H1 (cell line): ENCODE data around the gene OGFRL1. TPM values are rescaled to one million over a fixed set of nuclear protein-coding genes. Genes with fewer than 3 reads are reported as not detected.

Source experiments
- CTCF ChIA-PET: fragments of 300-600 bp; sonication (Branson Sonifier 250); formaldehyde crosslinking; loops from one replicate; lab custom pipeline; 2021; ENCODE audit not compliant: partially characterized antibody; lab: Charles Lee
- POLR2A ChIA-PET: fragments of 300-600 bp; sonication (Branson Sonifier 250); formaldehyde crosslinking; loops from one replicate; lab custom pipeline; 2021; ENCODE audit warnings: inconsistent platforms; ENCODE audit not compliant: partially characterized antibody; lab: Charles Lee
- DNase-seq, 2 experiments: peaks; one replicate each; pipeline versions ENCODE4 v3.0.0 to v3.0.0-alpha.2; 2010 to 2022; ENCODE audit warnings: low spot score in 2 of 2, low read depth in 1 of 2, mixed read lengths in 1 of 2
- FAIRE-seq: peaks from 2 replicates; lab custom pipeline; 2011; peaks lifted over from hg19 to GRCh38; lab: Jason Lieb, UNC
- H2AFZ ChIP-seq: 2 replicates; pipeline ENCODE4 v1.8.1; 2012; ENCODE audit warnings: low read length, inconsistent platforms
- H2AK5ac ChIP-seq: 2 replicates; pipeline ENCODE4 v1.6.1; 2013; ENCODE audit warnings: low read depth, low read length
- H2BK120ac ChIP-seq: replicated peaks from 2 replicates; pipeline ENCODE3; 2013; ENCODE audit warnings: low read depth, low read length, inconsistent platforms
- H2BK12ac ChIP-seq: 2 replicates; pipeline ENCODE4 v1.6.1; 2013; ENCODE audit warnings: low read depth, low read length
- H2BK15ac ChIP-seq: 2 replicates; pipeline ENCODE4 v1.6.1; 2013; ENCODE audit warnings: low read length
- H2BK20ac ChIP-seq: 2 replicates; pipeline ENCODE4 v1.6.1; 2013; ENCODE audit warnings: low read length
- H2BK5ac ChIP-seq: 2 replicates; pipeline ENCODE4 v1.6.1; 2013; ENCODE audit warnings: low read depth, low read length
- H3K14ac ChIP-seq: 2 replicates; pipeline ENCODE4 v1.6.1; 2013; ENCODE audit warnings: inconsistent platforms; ENCODE audit not compliant: insufficient read length
- H3K18ac ChIP-seq: 2 replicates; pipeline ENCODE4 v1.6.1; 2013; ENCODE audit warnings: low read length; ENCODE audit errors: extremely low read depth
- H3K23ac ChIP-seq: 2 replicates; pipeline ENCODE4 v1.6.1; 2013; ENCODE audit warnings: inconsistent platforms; ENCODE audit not compliant: insufficient read length
- H3K23me2 ChIP-seq: 2 replicates; pipeline ENCODE4 v1.6.1; 2013; ENCODE audit warnings: low read depth, low read length
- H3K27ac ChIP-seq: 2 replicates; pipeline ENCODE4 v1.6.1; 2011; ENCODE audit warnings: low read depth, low read length, inconsistent platforms
- H3K27me3 ChIP-seq, 4 experiments: replicated peaks in 1 of 4; 1 replicate in 1 of 4; 2 replicates in 3 of 4; pipeline versions ENCODE4 v1.6.1 to v1.8.1; 2011 to 2013; ENCODE audit warnings: low read length in 3 of 4, mild to moderate bottlenecking in 3 of 4, inconsistent platforms in 2 of 4, mixed read lengths in 2 of 4, moderate library complexity in 1 of 4; ENCODE audit not compliant: control insufficient read depth in 3 of 4, insufficient read depth in 3 of 4; ENCODE audit errors: extremely low read depth in 1 of 4
- H3K36me3 ChIP-seq, 4 experiments: 2 replicates each; pipeline versions ENCODE4 v1.6.1 to v1.8.1; 2011 to 2013; ENCODE audit warnings: mild to moderate bottlenecking in 4 of 4, low read length in 3 of 4, moderate library complexity in 2 of 4, control low read depth in 1 of 4, inconsistent platforms in 1 of 4; ENCODE audit not compliant: insufficient read depth in 4 of 4, control insufficient read depth in 2 of 4
- H3K4ac ChIP-seq: replicated peaks from 2 replicates; pipeline ENCODE3; 2013; ENCODE audit warnings: low read length, low read depth, mixed read lengths, inconsistent platforms; ENCODE audit not compliant: insufficient read length
- H3K4me1 ChIP-seq, 4 experiments: replicated peaks in 1 of 4; 1 replicate in 1 of 4; 2 replicates in 3 of 4; pipeline versions ENCODE4 v1.6.1 to v1.8.1; 2011 to 2013; ENCODE audit warnings: low read length in 3 of 4, inconsistent platforms in 2 of 4, mixed read lengths in 1 of 4; ENCODE audit not compliant: insufficient read depth in 4 of 4, control insufficient read depth in 3 of 4
- H3K4me2 ChIP-seq, 2 experiments: 2 replicates each; pipeline versions ENCODE4 v1.6.1 to v1.8.1; 2011 to 2013; ENCODE audit warnings: low read depth in 2 of 2, low read length in 2 of 2, control low read depth in 1 of 2, inconsistent platforms in 1 of 2, mild to moderate bottlenecking in 1 of 2; ENCODE audit not compliant: insufficient read depth in 1 of 2
- H3K4me3 ChIP-seq, 4 experiments: fragments of 200-600, 300-600 bp in 1 of 4; sonication (generic), shearing (Covaris generic), sonication (Bioruptor Twin) in 1 of 4; 2 replicates each; pipeline versions ENCODE4 v1.5.1 to v1.8.1; 2011 to 2016; ENCODE audit warnings: low read length in 4 of 4, low read depth in 3 of 4, control low read depth in 2 of 4, inconsistent platforms in 2 of 4, mild to moderate bottlenecking in 2 of 4, mixed read lengths in 1 of 4, moderate library complexity in 1 of 4; ENCODE audit not compliant: insufficient read depth in 2 of 4; ENCODE audit errors: extremely low read depth in 1 of 4
- H3K56ac ChIP-seq: replicated peaks from 2 replicates; pipeline ENCODE3; 2013; ENCODE audit warnings: low read depth, mild to moderate bottlenecking, mixed read lengths, low read length, inconsistent platforms; ENCODE audit not compliant: insufficient read length
- H3K79me1 ChIP-seq: 2 replicates; pipeline ENCODE4 v1.6.1; 2013; ENCODE audit warnings: low read depth, low read length, control low read depth
- H3K79me2 ChIP-seq, 2 experiments: 2 replicates each; pipeline versions ENCODE4 v1.6.1 to v1.8.1; 2012 to 2013; ENCODE audit warnings: low read length in 2 of 2, mild to moderate bottlenecking in 2 of 2, inconsistent platforms in 1 of 2; ENCODE audit not compliant: insufficient read depth in 2 of 2, control insufficient read depth in 1 of 2
- H3K9ac ChIP-seq, 4 experiments: replicated peaks in 1 of 4; 1 replicate in 1 of 4; 2 replicates in 3 of 4; pipeline versions ENCODE4 v1.6.1 to v1.8.1; 2011 to 2013; ENCODE audit warnings: low read depth in 3 of 4, low read length in 3 of 4, control low read depth in 2 of 4, mild to moderate bottlenecking in 2 of 4, moderate library complexity in 2 of 4, inconsistent platforms in 1 of 4; ENCODE audit errors: extremely low read depth in 1 of 4
- H3K9me3 ChIP-seq, 2 experiments: 2 replicates each; pipeline versions ENCODE4 v1.6.1 to v1.8.1; 2012 to 2013; ENCODE audit warnings: mild to moderate bottlenecking in 2 of 2, moderate library complexity in 2 of 2, control low read depth in 1 of 2, inconsistent platforms in 1 of 2, low read depth in 1 of 2, low read length in 1 of 2, mixed read lengths in 1 of 2; ENCODE audit not compliant: insufficient read depth in 2 of 2
- H4K20me1 ChIP-seq, 2 experiments: replicated peaks in 1 of 2; 2 replicates each; pipeline versions ENCODE3 to v1.8.1; 2011 to 2013; ENCODE audit warnings: inconsistent platforms in 2 of 2, low read length in 2 of 2, mild to moderate bottlenecking in 1 of 2; ENCODE audit not compliant: insufficient read depth in 2 of 2, control insufficient read depth in 1 of 2
- H4K5ac ChIP-seq: 2 replicates; pipeline ENCODE4 v1.6.1; 2013; ENCODE audit warnings: low read length, low read depth, mixed read lengths, inconsistent platforms; ENCODE audit not compliant: insufficient read length
- H4K8ac ChIP-seq: 2 replicates; pipeline ENCODE4 v1.8.0; 2013; ENCODE audit warnings: mild to moderate bottlenecking, moderate library complexity, low read length, inconsistent platforms; ENCODE audit not compliant: insufficient read depth; ENCODE audit errors: extremely low read depth
- H4K91ac ChIP-seq: replicated peaks from 2 replicates; pipeline ENCODE3; 2013; ENCODE audit warnings: low read length, mixed read lengths, inconsistent platforms; ENCODE audit not compliant: insufficient read length
- CHD2 ChIP-seq: IDR thresholded peaks from 2 replicates; pipeline ENCODE4 v1.6.1; 2012; ENCODE audit warnings: low read length, improper control_type of control experiment
- CREB1 ChIP-seq: IDR thresholded peaks from 2 replicates; pipeline ENCODE4 v1.6.1; 2012; ENCODE audit warnings: inconsistent platforms
- EZH2 ChIP-seq: fragments of 200-600 bp; sonication (generic); IDR thresholded peaks from 2 replicates; pipeline ENCODE4 v1.7.1; 2012; ENCODE audit warnings: low read depth, mild to moderate bottlenecking, moderate library complexity, low read length, inconsistent platforms; ENCODE audit not compliant: severe bottlenecking
- MAFK ChIP-seq: IDR thresholded peaks from 2 replicates; pipeline ENCODE4 v1.6.1; 2012; ENCODE audit warnings: low read depth, mild to moderate bottlenecking, improper control_type of control experiment, low read length
- WGBS, 2 experiments: shearing (Covaris generic) in 1 of 2; methylation state at CpG; one replicate each; pipeline versions ENCODE4 v1.1.6 to v1.1.7; 2013 to 2015; ENCODE audit warnings: low lambda C conversion rate in 2 of 2, mixed read lengths in 2 of 2, inconsistent platforms in 1 of 2, low coverage in 1 of 2, missing lambda C conversion rate in 1 of 2; ENCODE audit not compliant: insufficient replicate concordance in 2 of 2, insufficient coverage in 1 of 2, insufficient read length in 1 of 2; ENCODE audit errors: extremely low coverage in 1 of 2, missing lambda C conversion rate in 1 of 2; 5-methylcytosine and 5-hydroxymethylcytosine counted together
- polyA plus RNA-seq, 7 experiments: library from polyadenylated mRNA; depleted of rRNA in 3 of 7; stranded (reverse) in 5 of 7; unstranded in 2 of 7; fragments of >200 nt in 5 of 7; fragments of 200-250 nt in 2 of 7; gene quantifications; 1 replicate in 5 of 7; 2 replicates in 1 of 7; 4 replicates in 1 of 7; pipeline versions ENCODE4 v1.2.1 to v1.2.3, GENCODE V29; 2011 to 2013; ENCODE audit warnings: missing spikeins in 2 of 7, mixed read lengths in 2 of 7
- total RNA-seq: library from RNA; stranded (reverse); fragmentation: NEBNext Ultra II Directional; extraction: Animal tissue kit (Norgen Biotek cat#: 25700); gene quantifications from 2 replicates; pipeline ENCODE4 v1.2.1, GENCODE V29; 2021

Gene OGFRL1
- total and polyA plus RNA-seq, 2 of the 8 experiments (the other 6 are each of a cell fraction or from before 2014, with no cell fraction given), result 1.1 to 9.0 TPM

- H3K4me1 ChIP-seq, result no peaks in the 10 kb centered on the region
- no peak overlapping the region for H3K4me3 ChIP-seq
- H3K79me2 ChIP-seq, result no peaks in the 10 kb centered on the region
- H3K36me3 ChIP-seq, result no peaks in the 10 kb centered on the region
- H4K8ac ChIP-seq, result no peak overlapping the region
- H3K27ac ChIP-seq, result no peak overlapping the region
- no peak overlapping the region for H2AK5ac ChIP-seq
- no peak overlapping the region for H2BK12ac ChIP-seq
- no peaks in the 10 kb centered on the region; a peak in 1 of 4 replicates for H3K9me3 ChIP-seq
- H3K4ac ChIP-seq, result peak overlapping the region; percentile 60
- H3K4me2 ChIP-seq, result no peak overlapping the region
- 92% methylated on average over 7 of the region's 7 CpGs; no CpG with 5 or more reads in 1 of the 2 experiments for WGBS, 2 experiments
- no peaks in the 10 kb centered on the region for H3K79me1 ChIP-seq
- H4K5ac ChIP-seq, result no peak overlapping the region
- no peaks in the 10 kb centered on the region for H3K23me2 ChIP-seq
- no peaks in the 10 kb centered on the region for H3K27me3 ChIP-seq
- no peaks in the 10 kb centered on the region for H4K20me1 ChIP-seq
- FAIRE-seq (no peak), DNase-seq (no peak)
- H2BK120ac ChIP-seq, result no peak overlapping the region
- CTCF ChIA-PET, result interaction anchor here (0.6 to 1.0 kb wide), 4 partner anchors 10 to 123 kb away, joined by 3 read pairs; partner anchors contain the start of gene OGFRL1
- H3K14ac ChIP-seq, result no peak overlapping the region
- H3K56ac ChIP-seq, result no peak overlapping the region
- no peak overlapping the region for H4K91ac ChIP-seq
- TF ChIP-seq EZH2, result no peak
- TF ChIP-seq CHD2, result no peak
- TF ChIP-seq CREB1, result no peak
- TF ChIP-seq MAFK, result no peak
- POLR2A ChIA-PET, result interaction anchor here (0.6 to 0.7 kb wide), 2 partner anchors 10 to 32 kb away, joined by 3 read pairs; no protein-coding TSS in a partner anchor
- no peak overlapping the region for H3K9ac ChIP-seq
- no peak overlapping the region for H2BK5ac ChIP-seq
- H2BK20ac ChIP-seq, result no peak overlapping the region
- H2BK15ac ChIP-seq, result no peak overlapping the region
- peak overlapping the region; percentile 51; the same call in 1 of the 2 replicates for H2AFZ ChIP-seq
- H3K18ac ChIP-seq, result no peak overlapping the region
- no peak overlapping the region for H3K23ac ChIP-seq
Observed at GRCh38 chr6:71258078-71258866, 30.3 kb upstream of the OGFRL1 start.
